ENCODE results near the gene C10orf105. TPM values are rescaled to one million over a fixed set of nuclear protein-coding genes. Genes with fewer than 3 reads are reported as not detected.

Gene C10orf105
- total RNA-seq, 1 donor from 2014 or later, result 0.15 TPM

DNA sequence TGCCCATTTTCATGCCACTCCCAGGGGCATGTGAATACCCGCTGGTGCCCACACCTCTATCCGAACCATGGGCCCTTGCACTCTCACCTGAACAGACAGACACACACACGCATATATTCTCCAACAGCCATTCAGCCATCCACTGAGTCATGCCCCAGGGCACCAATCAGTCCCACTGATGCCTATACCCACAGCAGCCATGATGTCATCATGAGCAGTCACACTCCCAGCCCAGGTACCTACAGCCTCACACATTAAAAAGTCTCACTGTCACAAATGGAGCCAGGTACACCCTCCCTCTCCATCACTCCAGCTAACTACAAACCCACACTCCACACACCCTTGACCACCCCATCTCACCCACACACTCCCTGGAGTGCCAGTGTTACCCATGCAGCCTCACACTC lies 41.5 kb upstream of the C10orf105 start:
- H3K36me3 Mint-ChIP-seq (ENCODE audit: low read depth, unreplicated experiment), result peaks cover 14% of the 10 kb centered on the region
- peaks cover 9% of the 10 kb centered on the region for H3K27me3 Mint-ChIP-seq (ENCODE audit: unreplicated experiment)
- H3K4me1 Mint-ChIP-seq (ENCODE audit: unreplicated experiment), result peaks cover 60% of the 10 kb centered on the region
- TF ChIP-seq, protein P1, sequence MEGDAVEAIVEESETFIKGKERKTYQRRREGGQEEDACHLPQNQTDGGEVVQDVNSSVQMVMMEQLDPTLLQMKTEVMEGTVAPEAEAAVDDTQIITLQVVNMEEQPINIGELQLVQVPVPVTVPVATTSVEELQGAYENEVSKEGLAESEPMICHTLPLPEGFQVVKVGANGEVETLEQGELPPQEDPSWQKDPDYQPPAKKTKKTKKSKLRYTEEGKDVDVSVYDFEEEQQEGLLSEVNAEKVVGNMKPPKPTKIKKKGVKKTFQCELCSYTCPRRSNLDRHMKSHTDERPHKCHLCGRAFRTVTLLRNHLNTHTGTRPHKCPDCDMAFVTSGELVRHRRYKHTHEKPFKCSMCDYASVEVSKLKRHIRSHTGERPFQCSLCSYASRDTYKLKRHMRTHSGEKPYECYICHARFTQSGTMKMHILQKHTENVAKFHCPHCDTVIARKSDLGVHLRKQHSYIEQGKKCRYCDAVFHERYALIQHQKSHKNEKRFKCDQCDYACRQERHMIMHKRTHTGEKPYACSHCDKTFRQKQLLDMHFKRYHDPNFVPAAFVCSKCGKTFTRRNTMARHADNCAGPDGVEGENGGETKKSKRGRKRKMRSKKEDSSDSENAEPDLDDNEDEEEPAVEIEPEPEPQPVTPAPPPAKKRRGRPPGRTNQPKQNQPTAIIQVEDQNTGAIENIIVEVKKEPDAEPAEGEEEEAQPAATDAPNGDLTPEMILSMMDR (IDR thresholded peaks at IDR 0.05; ENCODE audit: unreplicated experiment), result no peak
- no peak overlapping the region for H3K4me3 Mint-ChIP-seq (ENCODE audit: unreplicated experiment)
- no peaks in the 10 kb centered on the region for H3K9me3 Mint-ChIP-seq (ENCODE audit: unreplicated experiment)
- peak overlapping the region; percentile 12 for H3K27ac Mint-ChIP-seq (ENCODE audit: unreplicated experiment)
- no peak for DNase-seq (ENCODE audit: low spot score)

- Mint-ChIP-seq H3K4me1 (ENCODE audit: unreplicated experiment) (peaks cover 42% of the 10 kb centered on the region), H3K4me3 (ENCODE audit: unreplicated experiment) (no peak overlapping the region), H3K36me3 (ENCODE audit: low read depth, unreplicated experiment) (peaks cover 19% of the 10 kb centered on the region), H3K27me3 (ENCODE audit: unreplicated experiment) (peaks cover 7% of the 10 kb centered on the region), H3K9me3 (ENCODE audit: unreplicated experiment) (no peaks in the 10 kb centered on the region), H3K27ac (ENCODE audit: unreplicated experiment) (no peak overlapping the region)
- TF ChIP-seq, protein P1 (IDR thresholded peaks at IDR 0.05; ENCODE audit: unreplicated experiment), result no peak
- DNase-seq (ENCODE audit: low spot score), result no peak
Observed at GRCh38 chr10:71757399-71757922, 37.9 kb upstream of the C10orf105 start.

DNA sequence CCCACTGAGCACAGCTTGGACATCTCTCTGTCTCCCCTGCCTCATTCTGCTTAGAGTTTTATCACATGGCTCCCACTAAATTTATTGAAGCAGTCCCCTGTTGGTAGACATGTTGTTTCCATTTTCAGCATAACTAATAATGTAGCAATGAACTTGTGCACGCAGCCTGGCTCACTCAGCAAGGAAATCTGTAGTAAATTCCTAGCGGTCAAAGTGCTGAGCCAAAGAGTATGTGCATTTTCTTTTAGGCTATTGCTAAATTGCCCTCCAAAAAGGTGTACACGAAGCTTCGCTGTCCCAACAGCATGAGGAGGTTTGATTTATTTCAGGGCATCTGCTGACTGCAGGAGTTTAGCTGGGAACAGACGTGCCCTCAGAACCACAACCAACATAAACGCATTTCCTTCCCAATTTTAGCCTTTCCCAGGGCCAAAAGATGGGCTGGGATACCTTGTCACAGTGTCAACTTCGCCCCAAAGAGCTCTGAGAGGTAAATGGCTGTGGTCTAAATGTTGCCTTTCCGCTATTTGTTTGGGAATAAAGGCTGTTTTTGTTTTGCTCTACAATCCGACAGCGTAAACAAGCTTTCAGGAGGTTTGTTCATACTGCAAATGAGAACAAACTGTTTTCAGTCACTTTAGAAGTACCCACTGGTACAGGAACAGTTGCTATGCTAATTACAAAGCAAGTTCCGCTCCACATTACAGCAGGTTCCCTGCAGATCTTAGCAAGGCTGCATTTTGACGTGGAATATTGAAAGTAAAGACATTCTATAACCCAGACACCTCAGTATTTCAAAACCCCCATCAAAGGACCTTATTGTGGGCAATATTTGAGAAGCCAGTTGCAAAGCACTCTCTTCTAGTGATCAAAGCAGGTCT lies 37.0 kb upstream of the C10orf105 start:
- DNase-seq (ENCODE audit: low spot score), result no peak
- Mint-ChIP-seq H3K9me3 (ENCODE audit: unreplicated experiment) (no peaks in the 10 kb centered on the region), H3K27ac (ENCODE audit: unreplicated experiment) (no peak overlapping the region), H3K4me3 (ENCODE audit: unreplicated experiment) (no peak overlapping the region), H3K27me3 (ENCODE audit: unreplicated experiment) (peaks cover 12% of the 10 kb centered on the region), H3K4me1 (ENCODE audit: unreplicated experiment) (peaks cover 39% of the 10 kb centered on the region), H3K36me3 (ENCODE audit: low read depth, unreplicated experiment) (peaks cover 25% of the 10 kb centered on the region)
- TF ChIP-seq, protein P1 (IDR thresholded peaks at IDR 0.05; ENCODE audit: unreplicated experiment), result no peak

DNA sequence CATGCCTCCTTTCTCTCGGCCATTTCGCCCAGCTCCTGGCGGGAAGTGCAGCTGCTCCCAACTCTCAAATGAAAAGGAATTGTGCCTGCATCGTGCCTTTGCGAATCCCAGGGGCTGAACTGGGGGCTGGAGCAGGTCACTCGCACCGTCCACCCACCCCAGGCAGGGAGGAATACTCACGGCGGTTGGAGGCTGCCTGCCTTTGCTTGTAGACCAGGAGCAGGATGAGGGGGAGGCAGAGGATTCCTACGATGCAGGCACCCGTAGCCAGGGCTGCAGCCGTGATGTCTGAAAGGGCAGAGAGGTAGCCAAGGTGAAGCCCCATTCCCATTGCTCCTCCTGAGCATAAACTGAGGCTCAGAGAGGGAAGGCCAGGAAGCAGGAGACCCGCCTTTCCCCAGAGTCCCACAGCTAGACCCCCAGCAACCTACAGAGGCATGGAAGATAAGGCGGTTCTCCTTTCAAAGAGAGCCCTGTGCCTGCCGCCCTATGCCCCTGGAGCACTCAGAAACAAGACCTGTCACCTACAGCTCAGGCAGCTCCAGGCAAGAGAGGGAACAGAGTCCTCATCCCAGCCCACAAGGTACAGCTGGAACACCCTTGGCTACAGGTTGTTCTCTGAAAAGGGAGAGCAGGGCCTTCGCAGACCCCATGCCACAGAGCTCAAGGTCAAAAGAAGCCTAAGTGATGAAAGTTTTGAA lies 35.8 kb upstream of the C10orf105 start:
- Mint-ChIP-seq H3K4me3 (ENCODE audit: unreplicated experiment) (no peak overlapping the region), H3K27ac (ENCODE audit: unreplicated experiment) (no peak overlapping the region), H3K36me3 (ENCODE audit: low read depth, unreplicated experiment) (peaks cover 24% of the 10 kb centered on the region), H3K27me3 (ENCODE audit: unreplicated experiment) (peaks cover 10% of the 10 kb centered on the region), H3K9me3 (ENCODE audit: unreplicated experiment) (no peaks in the 10 kb centered on the region), H3K4me1 (ENCODE audit: unreplicated experiment) (peaks cover 31% of the 10 kb centered on the region)
- DNase-seq (ENCODE audit: low spot score), result no peak
- TF ChIP-seq, protein P1 (IDR thresholded peaks at IDR 0.05; ENCODE audit: unreplicated experiment), result no peak
